Type B pancreatic cell (in vitro differentiated cells): ENCODE data around the gene SLU7. TPM values are rescaled to one million over a fixed set of nuclear protein-coding genes. Genes with fewer than 3 reads are reported as not detected.
"Not testable (repeated sequence)": the region's sequence is repeated elsewhere in the genome, so short reads cannot be mapped to it uniquely, and the experiment has no call there.

ENCODE experiments used
- DNase-seq: peaks from one replicate; pipeline ENCODE4 v3.0.0; 2021; ENCODE audit warnings: mixed read lengths; ENCODE audit not compliant: unreplicated experiment; ENCODE audit errors: extremely low spot score
- H3K27ac Mint-ChIP-seq: 2 replicates; pipeline ENCODE4 v1.8.0; 2021; ENCODE audit warnings: mild to moderate bottlenecking, mixed read lengths
- H3K27me3 Mint-ChIP-seq: 2 replicates; pipeline ENCODE4 v1.8.0; 2021; ENCODE audit warnings: mixed read lengths
- H3K36me3 Mint-ChIP-seq: 2 replicates; pipeline ENCODE4 v1.8.0; 2021; ENCODE audit warnings: mixed read lengths
- H3K4me1 Mint-ChIP-seq: one replicate; pipeline ENCODE4 v1.8.0; 2021; ENCODE audit warnings: mixed read lengths; ENCODE audit not compliant: unreplicated experiment
- H3K4me3 Mint-ChIP-seq: 2 replicates; pipeline ENCODE4 v1.8.0; 2021; ENCODE audit warnings: mild to moderate bottlenecking, mixed read lengths
- H3K9me3 Mint-ChIP-seq: 2 replicates; pipeline ENCODE4 v1.8.0; 2021; ENCODE audit warnings: mixed read lengths
- total RNA-seq: library from RNA; stranded (reverse); gene quantifications from 2 replicates; pipeline ENCODE4 v1.2.1, GENCODE V29; 2021; ENCODE audit warnings: low replicate concordance
- TF ChIP-seq, protein P1 (sequence below): fragments of 200-600 bp; sonication (generic); conservative IDR thresholded peaks from 2 replicates; pipeline ENCODE4 v1.5.0; 2021; ENCODE audit warnings: antibody characterized with exemption, mild to moderate bottlenecking

Gene SLU7
- total RNA-seq, 1 donor from 2014 or later: 37.7 TPM

- H3K27ac Mint-ChIP-seq: no peak overlapping the region
- H3K36me3 Mint-ChIP-seq: no peaks in the 10 kb centered on the region
- no peak for DNase-seq
- TF ChIP-seq, protein P1, sequence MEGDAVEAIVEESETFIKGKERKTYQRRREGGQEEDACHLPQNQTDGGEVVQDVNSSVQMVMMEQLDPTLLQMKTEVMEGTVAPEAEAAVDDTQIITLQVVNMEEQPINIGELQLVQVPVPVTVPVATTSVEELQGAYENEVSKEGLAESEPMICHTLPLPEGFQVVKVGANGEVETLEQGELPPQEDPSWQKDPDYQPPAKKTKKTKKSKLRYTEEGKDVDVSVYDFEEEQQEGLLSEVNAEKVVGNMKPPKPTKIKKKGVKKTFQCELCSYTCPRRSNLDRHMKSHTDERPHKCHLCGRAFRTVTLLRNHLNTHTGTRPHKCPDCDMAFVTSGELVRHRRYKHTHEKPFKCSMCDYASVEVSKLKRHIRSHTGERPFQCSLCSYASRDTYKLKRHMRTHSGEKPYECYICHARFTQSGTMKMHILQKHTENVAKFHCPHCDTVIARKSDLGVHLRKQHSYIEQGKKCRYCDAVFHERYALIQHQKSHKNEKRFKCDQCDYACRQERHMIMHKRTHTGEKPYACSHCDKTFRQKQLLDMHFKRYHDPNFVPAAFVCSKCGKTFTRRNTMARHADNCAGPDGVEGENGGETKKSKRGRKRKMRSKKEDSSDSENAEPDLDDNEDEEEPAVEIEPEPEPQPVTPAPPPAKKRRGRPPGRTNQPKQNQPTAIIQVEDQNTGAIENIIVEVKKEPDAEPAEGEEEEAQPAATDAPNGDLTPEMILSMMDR: no peak
- H3K4me1 Mint-ChIP-seq: peaks cover 11% of the 10 kb centered on the region
- H3K27me3 Mint-ChIP-seq: peaks cover 12% of the 10 kb centered on the region
- H3K4me3 Mint-ChIP-seq: no peak overlapping the region
- H3K9me3 Mint-ChIP-seq: no peaks in the 10 kb centered on the region
Measured at GRCh38 chr5:160441311-160441781, 22.5 kb upstream of the SLU7 start.

GRCh38 chr5:160439205-160439600, 20.3 kb upstream of the SLU7 start:
- peaks cover 17% of the 10 kb centered on the region for H3K27me3 Mint-ChIP-seq
- peak; percentile 89 for DNase-seq
- no peaks in the 10 kb centered on the region for H3K9me3 Mint-ChIP-seq
- H3K4me3 Mint-ChIP-seq: peak overlapping the region; percentile 80
- TF ChIP-seq, protein P1: peak; percentile 97
- H3K27ac Mint-ChIP-seq: peak overlapping the region; percentile 53
- H3K4me1 Mint-ChIP-seq: peaks cover 14% of the 10 kb centered on the region
- H3K36me3 Mint-ChIP-seq: no peaks in the 10 kb centered on the region

DNA sequence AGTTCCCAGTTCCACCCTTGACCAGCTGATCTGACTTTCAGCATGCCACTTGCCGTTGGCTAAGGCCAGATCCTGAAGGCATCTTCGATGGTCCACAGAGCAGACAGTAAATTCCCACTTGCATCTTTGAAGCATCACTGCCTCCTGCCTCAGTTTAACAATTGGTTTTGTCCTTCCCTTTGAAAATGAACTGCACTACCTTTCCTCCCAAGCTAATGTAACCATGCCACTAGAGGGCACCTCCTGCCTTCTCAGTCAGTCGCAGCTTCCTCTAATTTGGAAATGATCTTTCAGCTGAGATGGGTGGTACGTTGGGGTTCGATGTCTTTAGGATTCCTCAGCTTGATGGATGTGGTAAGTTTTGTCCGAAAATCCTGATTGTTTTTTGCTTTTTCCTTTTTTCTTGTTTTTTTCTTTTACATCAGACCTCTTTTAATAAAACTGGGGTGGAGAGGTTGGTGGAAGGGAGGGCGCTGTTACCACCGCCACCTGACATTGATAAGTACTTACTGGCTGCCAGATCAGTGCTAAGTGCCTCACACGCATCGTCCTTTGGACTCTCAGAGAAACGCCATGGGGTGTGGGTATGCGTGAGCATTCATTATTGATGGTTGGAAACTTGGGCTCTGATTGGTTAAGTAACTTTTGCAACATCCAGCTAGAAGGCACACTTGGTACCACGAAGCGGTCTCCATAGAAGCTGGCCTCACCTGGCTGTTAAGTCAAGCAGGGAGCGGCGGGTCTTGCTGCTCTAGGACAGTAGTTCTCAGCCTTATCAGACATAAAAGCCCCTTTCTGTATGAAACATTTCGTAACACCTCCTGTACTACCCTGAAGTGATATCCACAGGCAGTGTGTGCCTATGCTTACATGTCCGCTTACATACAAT, 19.7 kb upstream of the SLU7 start:
- DNase-seq: no peak
- H3K4me1 Mint-ChIP-seq: peaks cover 20% of the 10 kb centered on the region
- H3K27me3 Mint-ChIP-seq: peaks cover 17% of the 10 kb centered on the region
- TF ChIP-seq, protein P1: peak; percentile 77
- H3K27ac Mint-ChIP-seq: peak overlapping the region; percentile 53
- no peaks in the 10 kb centered on the region for H3K36me3 Mint-ChIP-seq
- no peaks in the 10 kb centered on the region for H3K9me3 Mint-ChIP-seq
- peak overlapping the region; percentile 80 for H3K4me3 Mint-ChIP-seq

GRCh38 chr5:160437271-160437670, 18.4 kb upstream of the SLU7 start:
- TF ChIP-seq, protein P1: no peak
- Mint-ChIP-seq H3K9me3 (no peaks in the 10 kb centered on the region), H3K27ac (no peak overlapping the region), H3K4me1 (peaks cover 23% of the 10 kb centered on the region), H3K4me3 (no peak overlapping the region), H3K36me3 (no peaks in the 10 kb centered on the region), H3K27me3 (peaks cover 17% of the 10 kb centered on the region)
- no peak for DNase-seq

DNA sequence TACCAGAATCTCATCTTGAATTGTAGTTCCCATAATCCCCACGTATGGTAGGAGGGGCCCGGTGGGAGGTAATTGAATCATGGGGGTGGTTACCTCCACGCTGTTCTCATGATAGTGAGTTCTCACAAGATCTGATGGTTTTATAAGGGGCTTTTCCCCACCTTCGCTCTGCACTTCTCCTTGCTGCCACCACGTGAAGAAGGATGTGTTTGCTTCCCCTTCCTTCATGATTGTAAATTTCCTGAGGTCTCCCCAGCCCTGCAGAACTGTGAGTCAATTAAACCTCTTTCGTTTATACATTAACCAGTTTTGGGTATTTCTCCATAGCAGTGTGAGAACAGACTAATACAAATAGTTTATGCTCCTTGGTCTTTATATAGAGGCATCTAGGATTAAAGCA, 17.8 kb upstream of the SLU7 start:
- not testable (repeated sequence) for H3K27ac Mint-ChIP-seq, H3K9me3 Mint-ChIP-seq, H3K4me3 Mint-ChIP-seq, DNase-seq, H3K36me3 Mint-ChIP-seq
- Mint-ChIP-seq H3K4me1 (peaks cover 23% of the 10 kb centered on the region), H3K27me3 (peaks cover 17% of the 10 kb centered on the region)

GRCh38 chr5:160436017-160436416, 17.1 kb upstream of the SLU7 start:
- Mint-ChIP-seq H3K27ac (no peak overlapping the region), H3K9me3 (no peaks in the 10 kb centered on the region), H3K27me3 (peaks cover 17% of the 10 kb centered on the region), H3K4me3 (no peak overlapping the region), H3K36me3 (no peaks in the 10 kb centered on the region), H3K4me1 (peaks cover 23% of the 10 kb centered on the region)
- TF ChIP-seq, protein P1: no peak
- no peak for DNase-seq
